Measurements from ENCODE around the gene GPR33.
A peak's percentile ranks its signal among the peaks of the same experiment; 100 is the strongest.
"Not testable (repeated sequence)": the region's sequence is repeated elsewhere in the genome, so short reads cannot be mapped to it uniquely, and the experiment has no call there.

The GPR33 gene

DNA sequence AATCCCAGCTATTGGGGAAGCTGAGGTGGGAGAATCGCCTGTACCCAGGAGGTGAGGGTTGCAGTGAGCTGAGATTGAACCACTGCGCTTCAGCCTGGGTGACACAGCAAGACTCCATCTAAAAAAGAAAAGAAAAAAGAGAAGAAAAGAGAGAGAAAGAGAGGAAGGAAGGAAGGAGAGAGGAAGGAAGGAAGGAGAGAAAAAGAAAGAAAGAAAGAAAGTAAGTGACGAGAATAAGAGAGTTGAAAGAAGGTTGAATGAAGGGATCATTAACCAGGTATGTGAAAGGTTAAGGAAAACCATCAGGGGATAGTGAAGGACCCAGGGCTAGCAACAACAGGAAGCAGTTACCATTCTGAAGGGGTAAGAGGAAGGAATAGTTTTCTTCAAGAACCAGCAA lies 26.3 kb downstream of the GPR33 start:
- no peak for DNase-seq (ENCODE audit: low spot score)

DNA sequence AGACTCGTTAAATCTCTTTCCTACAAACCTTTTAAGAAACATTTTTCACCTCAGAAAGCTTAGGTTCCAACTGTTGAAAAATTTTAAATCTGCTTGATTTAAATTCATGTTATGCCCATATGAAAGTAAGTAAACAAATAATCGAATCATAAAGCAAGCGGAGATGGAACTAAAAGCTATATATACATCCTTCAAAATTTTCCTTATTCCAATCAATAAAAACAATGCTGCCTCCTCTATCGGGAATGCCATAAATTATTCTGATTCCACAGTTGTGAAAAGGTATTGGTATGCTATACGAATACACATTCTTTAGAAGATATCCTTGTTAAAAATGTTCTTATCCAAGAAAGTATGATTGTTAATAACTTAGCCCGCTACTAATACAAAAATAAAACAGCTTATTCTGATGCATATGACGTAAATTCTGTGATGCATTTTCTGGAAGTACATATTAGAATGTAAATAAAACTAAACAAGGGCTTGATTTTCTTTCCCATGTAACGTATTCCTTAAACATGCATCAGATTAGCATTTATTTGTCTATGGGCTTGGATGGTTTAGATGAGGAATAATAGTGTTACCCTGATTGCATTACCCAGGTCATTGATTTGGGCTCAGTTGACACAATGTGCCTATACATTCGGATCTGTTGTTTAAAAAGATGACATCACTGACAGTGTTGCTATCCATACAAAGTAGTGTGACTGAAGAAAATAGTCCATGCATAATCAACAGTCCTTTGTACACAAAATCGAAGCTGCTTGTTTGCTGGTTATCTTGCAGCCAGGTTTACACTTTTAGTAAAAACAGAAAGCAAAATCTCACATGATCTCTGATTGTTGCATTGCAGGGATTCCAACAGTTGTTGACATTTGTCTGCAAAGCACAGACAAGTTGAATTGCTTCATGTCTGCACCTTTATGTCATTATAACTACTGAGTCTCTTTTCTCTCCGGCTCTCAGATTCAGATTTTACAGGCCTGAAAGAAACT lies 29.9 kb downstream of the GPR33 start:
- DNase-seq (ENCODE audit: low spot score): no peak

DNA sequence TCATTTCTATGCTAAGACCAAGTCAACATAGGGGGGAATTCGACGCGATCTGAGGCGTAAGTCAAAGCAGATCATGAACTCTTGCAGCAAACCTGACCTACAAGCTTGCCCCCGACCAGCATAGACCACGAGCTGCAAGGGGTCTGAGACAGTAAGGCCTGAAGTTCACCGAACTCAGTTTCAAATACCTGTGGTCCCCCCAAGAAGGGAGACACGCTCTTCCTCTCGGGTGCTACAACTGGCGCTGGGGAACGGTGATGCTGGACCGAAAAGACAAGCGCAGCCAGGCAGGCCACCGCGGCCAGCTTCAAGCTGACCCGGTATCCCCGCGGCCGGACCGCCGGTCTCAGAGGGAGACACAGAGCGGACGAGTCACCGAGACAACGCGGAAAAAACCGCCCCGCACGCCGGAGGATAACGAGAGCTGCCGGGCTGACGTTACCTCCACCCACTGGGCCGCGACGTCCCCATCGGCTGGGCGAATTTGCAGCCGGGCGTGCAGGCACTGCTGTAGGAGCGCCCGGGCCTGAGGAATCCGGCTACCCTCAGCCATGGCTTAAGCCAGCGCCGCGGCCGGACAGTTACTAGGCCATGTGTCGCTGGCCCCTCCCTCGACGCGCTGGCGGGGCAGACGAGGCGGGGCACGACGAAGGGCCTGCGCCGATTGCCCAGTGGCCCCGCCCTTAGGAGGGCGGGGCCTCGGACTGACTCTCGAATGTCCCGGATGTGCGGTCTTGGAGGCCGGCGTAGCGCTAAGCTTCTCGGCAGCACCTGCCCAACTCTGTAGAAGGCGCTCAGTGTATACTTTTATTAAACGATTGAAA lies 30.8 kb downstream of the GPR33 start, which contains the start of gene DTD2:
DTD2 (minus strand) TSS at position 666 of the 824 bp plus-strand sequence; CDS start at position 553, 113 bp downstream.
- DNase-seq (ENCODE audit: low spot score): peak; percentile 96

- peak; percentile 44 for DNase-seq (ENCODE audit: low spot score)
Measured at GRCh38 chr14:31449971-31450610, 37.7 kb downstream of the GPR33 start.

DNA sequence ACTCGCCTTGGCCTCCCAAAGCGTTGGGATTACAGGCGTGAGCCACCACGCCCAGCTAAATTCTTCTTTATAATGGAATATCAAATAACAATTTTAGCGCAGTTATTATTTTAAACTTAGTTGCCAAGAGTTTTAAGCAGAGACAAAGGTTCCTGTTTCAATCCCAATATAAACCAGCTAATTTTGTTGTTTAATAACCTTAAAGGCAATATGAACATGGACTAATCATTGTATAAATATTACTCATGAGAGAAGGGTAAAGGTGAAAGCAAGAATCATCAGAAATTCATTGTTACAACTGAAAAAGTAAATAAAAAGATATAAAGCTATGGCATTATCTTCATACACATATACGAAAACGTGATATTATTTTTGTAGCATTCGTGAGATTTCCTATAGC lies 38.7 kb downstream of the GPR33 start:
- no peak for DNase-seq (ENCODE audit: low spot score)

DNA sequence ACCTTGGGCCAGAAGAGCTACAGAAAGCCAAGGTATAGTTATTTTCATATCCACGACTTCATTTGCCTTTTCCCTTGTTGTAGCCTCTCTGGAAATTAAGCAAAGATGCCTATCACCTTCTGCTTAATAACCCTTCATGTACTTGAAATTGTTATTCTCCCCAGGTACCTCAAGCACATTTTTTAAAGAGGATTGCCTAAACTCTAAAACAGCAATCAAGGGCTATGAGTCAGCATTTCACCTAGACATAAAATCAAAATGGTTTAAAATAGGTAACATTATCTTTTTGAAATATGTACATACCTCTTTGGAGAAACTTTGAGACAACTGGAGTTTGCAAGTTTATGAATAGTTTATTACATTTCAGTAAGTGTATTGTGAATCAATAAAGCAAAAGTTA lies 42.1 kb downstream of the GPR33 start:
- DNase-seq (ENCODE audit: low spot score): no peak

DNA sequence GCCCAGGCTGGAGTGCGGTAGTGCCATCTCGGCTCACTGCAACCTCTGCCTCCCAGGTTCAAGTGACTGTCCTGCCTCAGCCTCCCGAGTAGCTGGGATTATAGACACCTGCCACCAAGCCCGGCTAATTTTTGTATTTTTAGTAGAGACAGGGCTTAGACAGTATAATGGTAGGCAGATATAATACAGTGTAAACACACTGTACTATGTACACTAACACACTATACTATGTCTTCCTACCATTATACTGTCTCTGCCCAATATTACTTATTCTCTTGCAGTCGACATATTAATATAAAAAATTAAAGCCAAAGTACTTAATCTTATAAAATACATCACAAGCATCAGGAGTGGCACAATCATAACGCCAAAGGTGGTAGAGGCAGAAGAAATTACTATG lies 45.6 kb downstream of the GPR33 start:
- no peak for DNase-seq (ENCODE audit: low spot score)

GRCh38 chr14:31441273-31442111 lies 46.3 kb downstream of the GPR33 start:
- no peak for DNase-seq (ENCODE audit: low spot score)

- DNase-seq (ENCODE audit: low spot score): no peak
Measured at GRCh38 chr14:31440280-31440679, 47.6 kb downstream of the GPR33 start.

GRCh38 chr14:31439561-31439960 lies 48.3 kb downstream of the GPR33 start:
- DNase-seq (ENCODE audit: low spot score): no peak

GRCh38 chr14:31437045-31437691 lies 50.7 kb downstream of the GPR33 start:
- DNase-seq (ENCODE audit: low spot score): not testable (repeated sequence)

GRCh38 chr14:31435276-31435675 lies 52.6 kb downstream of the GPR33 start:
- DNase-seq (ENCODE audit: low spot score): no peak
